C4-2B (cell line): ENCODE data around the gene DPEP1.
"Not testable (repeated sequence)": the region's sequence is repeated elsewhere in the genome, so short reads cannot be mapped to it uniquely, and the experiment has no call there.

Experiments used
- H3K27ac ChIP-seq: fragments of 450-650 bp; 2 replicates; pipeline ENCODE4 v1.5.1; 2017
- CTCF ChIP-seq: fragments of 450-650 bp; conservative IDR thresholded peaks from 2 replicates; pipeline ENCODE4 v1.5.1; 2017; ENCODE audit warnings: mild to moderate bottlenecking
- ZFX ChIP-seq: fragments of 450-650 bp; IDR thresholded peaks from 2 replicates; pipeline ENCODE4 v1.6.1; 2017

The DPEP1 gene

GRCh38 chr16:89570342-89570923, 43.0 kb upstream of the DPEP1 start:
- TF ChIP-seq ZFX (no peak), CTCF (no peak)

GRCh38 chr16:89570983-89571598, 42.4 kb upstream of the DPEP1 start:
- H3K27ac ChIP-seq, result not testable (repeated sequence)

More at GRCh38 chr16:89570342-89570923, 43.0 kb upstream of the DPEP1 start:
- no peak overlapping the region for H3K27ac ChIP-seq

GRCh38 chr16:89571636-89572035, 41.8 kb upstream of the DPEP1 start:
- H3K27ac ChIP-seq, result peak overlapping the region; percentile 23; the same call in 1 of the 2 replicates
- TF ChIP-seq ZFX, result no peak

GRCh38 chr16:89572073-89572484, 41.4 kb upstream of the DPEP1 start:
- TF ChIP-seq CTCF (no peak), ZFX (no peak)
- peak overlapping the region; percentile 23; the same call in 1 of the 2 replicates for H3K27ac ChIP-seq

- TF ChIP-seq ZFX (no peak), CTCF (no peak)
- H3K27ac ChIP-seq, result peak overlapping the region; percentile 23; the same call in 1 of the 2 replicates
Observed at GRCh38 chr16:89572485-89573205, 40.8 kb upstream of the DPEP1 start.

- no peak overlapping the region for H3K27ac ChIP-seq
Observed at GRCh38 chr16:89573826-89574680, 39.4 kb upstream of the DPEP1 start.

GRCh38 chr16:89574681-89575246, 38.7 kb upstream of the DPEP1 start:
- no peak for TF ChIP-seq ZFX
- peak overlapping the region; percentile 99 for H3K27ac ChIP-seq

More at GRCh38 chr16:89573826-89574680, 39.4 kb upstream of the DPEP1 start:
- TF ChIP-seq ZFX, result no peak
- no peak for TF ChIP-seq CTCF

- TF ChIP-seq ZFX, result 0 out of 2 replicates have a peak, but pooled peaks have one; percentile 38
- TF ChIP-seq CTCF, result no peak
- H3K27ac ChIP-seq, result peak within 1 kb of the TSS; percentile 99
Observed at GRCh38 chr16:89575247-89576152, 37.9 kb upstream of the DPEP1 start, which contains the start of gene CPNE7. Gene CPNE7 (plus strand): TSS chr16:89575758. CDS start chr16:89575898, 140 bp downstream.
